BLaER1 treated with 17β-estradiol and CSF1 and Interleukin-3, amounts not matched to agents 10 nM and 100 nM (cell line): Measurements from ENCODE around the gene B3GNT8.

Source experiments
- H3K27ac ChIP-seq, 11 experiments: shearing (Covaris generic); formaldehyde crosslinking; 2 replicates each; pipeline ENCODE4 v1.8.1; 2022
- H3K27me3 ChIP-seq, 11 experiments: shearing (Covaris generic); formaldehyde crosslinking; 2 replicates each; pipeline ENCODE4 v1.8.1; 2022
- H3K36me3 ChIP-seq, 11 experiments: shearing (Covaris generic); formaldehyde crosslinking; 2 replicates each; pipeline ENCODE4 v1.8.1; 2022
- H3K4me1 ChIP-seq, 10 experiments: shearing (Covaris generic); formaldehyde crosslinking; 2 replicates each; pipeline ENCODE4 v1.8.1; 2022
- H3K4me2 ChIP-seq, 11 experiments: shearing (Covaris generic); formaldehyde crosslinking; 2 replicates each; pipeline ENCODE4 v1.8.1; 2022
- H3K4me3 ChIP-seq, 10 experiments: shearing (Covaris generic); formaldehyde crosslinking; 2 replicates each; pipeline ENCODE4 v1.8.1; 2022
- H3K9ac ChIP-seq, 11 experiments: shearing (Covaris generic); formaldehyde crosslinking; 2 replicates each; pipeline ENCODE4 v1.8.1; 2022
- H3K9me3 ChIP-seq, 11 experiments: shearing (Covaris generic); formaldehyde crosslinking; replicated peaks in 1 of 11; 2 replicates each; pipeline ENCODE4 v1.8.1; 2022
- H4K20me1 ChIP-seq, 11 experiments: shearing (Covaris generic); formaldehyde crosslinking; 2 replicates each; pipeline ENCODE4 v1.8.1; 2022
- Cebpa-rat ChIP-seq, 11 experiments: shearing (Covaris generic); IDR thresholded peaks; 2 replicates each; pipeline ENCODE4 v1.8.1; 2022

The B3GNT8 gene

GRCh38 chr19:41377977-41378709 is 49.0 kb downstream of the B3GNT8 start:
- Histone ChIP-seq H3K9me3 (no peaks in the 10 kb centered on the region), H3K4me3 (no peak overlapping the region), H3K4me1 (peaks cover 34 to 60% (median 50%) of the 10 kb centered on the region in 10 experiments), H3K36me3 (peaks cover 9 to 34% (median 17%) of the 10 kb centered on the region in 11 experiments; a peak in 16 of 22 replicates), H4K20me1 (peaks cover 0 to 5% (median 0%) of the 10 kb centered on the region in 11 experiments; a peak in 5 of 22 replicates), H3K9ac (peak overlapping the region; percentile 15 to 58 (median 47); a peak in 17 of 22 replicates), H3K27ac (peak overlapping the region; percentile 14 to 74 (median 67); a peak in 20 of 22 replicates), H3K4me2 (peak overlapping the region; percentile 51 to 79 (median 66)), H3K27me3 (peaks cover 0 to 7% (median 0%) of the 10 kb centered on the region in 11 experiments; a peak in 4 of 22 replicates)
- TF ChIP-seq Cebpa-rat (IDR thresholded peaks at IDR 0.05), result no peak

- TF ChIP-seq Cebpa-rat (IDR thresholded peaks at IDR 0.05), result no peak
- Histone ChIP-seq H3K4me1 (peaks cover 34 to 70% (median 59%) of the 10 kb centered on the region in 10 experiments), H3K4me2 (peak overlapping the region; percentile 51 to 80 (median 66)), H3K36me3 (peaks cover 1 to 22% (median 6%) of the 10 kb centered on the region in 11 experiments; a peak in 12 of 22 replicates), H3K9me3 (no peaks in the 10 kb centered on the region), H3K27ac (peak overlapping the region in 8 of 11 experiments; percentile 34 to 67 (median 54); a peak in 12 of 22 replicates), H3K27me3 (peaks cover 0 to 7% (median 0%) of the 10 kb centered on the region in 11 experiments; a peak in 4 of 22 replicates), H3K9ac (peak overlapping the region in 10 of 11 experiments; percentile 7 to 79 (median 66); a peak in 15 of 22 replicates), H3K4me3 (peak overlapping the region in 7 of 10 experiments; percentile 52 to 71 (median 57); a peak in 14 of 20 replicates), H4K20me1 (peaks cover 0 to 5% (median 0%) of the 10 kb centered on the region in 11 experiments; a peak in 4 of 22 replicates)
Measured at GRCh38 chr19:41376998-41377365, 50.2 kb downstream of the B3GNT8 start.

GRCh38 chr19:41376241-41376997 is 50.8 kb downstream of the B3GNT8 start, which contains the start of gene TMEM91:
Gene TMEM91 (plus strand): TSS chr19:41376533. CDS start chr19:41378310, 1,777 bp downstream.
- H3K4me1 ChIP-seq, result peaks cover 34 to 75% (median 62%) of the 10 kb centered on the region in 10 experiments

More at GRCh38 chr19:41376241-41376997, 50.8 kb downstream of the B3GNT8 start, which contains the start of gene TMEM91:
- Histone ChIP-seq H3K4me3 (peak within 1 kb of the TSS; percentile 38 to 71 (median 56); a peak in 19 of 20 replicates), H3K27ac (peak within 1 kb of the TSS; percentile 29 to 67 (median 48); a peak in 18 of 22 replicates), H3K27me3 (peaks cover 0 to 7% (median 0%) of the 10 kb centered on the region in 11 experiments; a peak in 4 of 22 replicates), H3K9me3 (no peaks in the 10 kb centered on the region), H3K4me2 (peak within 1 kb of the TSS; percentile 51 to 80 (median 66)), H3K36me3 (peaks cover 0 to 16% (median 4%) of the 10 kb centered on the region in 11 experiments; a peak in 7 of 22 replicates), H3K9ac (peak within 1 kb of the TSS; percentile 39 to 79 (median 65); a peak in 20 of 22 replicates), H4K20me1 (peaks cover 0 to 5% (median 0%) of the 10 kb centered on the region in 11 experiments; a peak in 4 of 22 replicates)
- TF ChIP-seq Cebpa-rat (IDR thresholded peaks at IDR 0.05), result peak in 6 of 11 experiments; percentile 6 to 58 (median 49); a peak in 7 of 22 replicates
